ENCODE results near the gene PDE7B.

DNA sequence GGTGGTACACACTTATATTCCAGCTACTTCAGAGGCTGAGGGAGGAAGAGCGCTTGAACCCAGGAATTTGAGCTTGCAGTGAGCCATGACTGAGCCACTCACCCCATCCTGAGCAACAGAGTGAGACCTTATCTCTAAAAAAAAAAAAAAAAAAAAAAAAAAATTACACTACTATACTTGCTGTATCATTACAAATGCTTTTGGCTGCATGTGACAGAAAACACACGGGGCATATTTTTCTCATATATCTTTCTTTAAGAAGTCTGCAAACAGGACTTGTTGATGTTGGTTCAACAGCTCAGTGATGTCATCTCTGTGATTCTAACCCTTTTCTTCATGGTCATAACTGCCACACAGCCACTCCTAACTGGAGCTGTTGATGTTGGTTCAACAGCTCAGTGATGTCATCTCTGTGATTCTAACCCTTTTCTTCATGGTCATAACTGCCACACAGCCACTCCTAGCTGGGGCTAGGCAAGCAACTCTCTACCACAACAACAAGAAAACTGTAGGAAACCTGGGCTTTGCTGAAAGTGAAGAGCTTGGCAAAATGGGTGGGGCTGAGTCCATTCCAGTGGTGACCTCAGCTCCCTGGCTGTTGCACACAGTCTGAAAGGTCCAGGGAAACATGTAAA, 378.8 kb downstream of the PDE7B start:
- TF ChIP-seq CTCF (IDR thresholded peaks at IDR 0.05 in 8 of 11, conservative IDR thresholded peaks at IDR 0.05 in 3 of 11) (no peak), POLR2A (IDR thresholded peaks at IDR 0.05) (no peak)
